KMS-11 (cell line): ENCODE results near the gene DTNB.
A peak's percentile ranks its signal among the peaks of the same experiment; 100 is the strongest.

Experiments used
- H2AFZ ChIP-seq: fragments of 200-600 bp; sonication (generic); 2 replicates; pipeline ENCODE4 v1.6.1; 2016; ENCODE audit warnings: antibody characterized with exemption, mixed run types, low read depth
- H3K27ac ChIP-seq: fragments of 200-600 bp; sonication (generic); 2 replicates; pipeline ENCODE4 v1.6.1; 2016; ENCODE audit warnings: mild to moderate bottlenecking, mixed run types
- H3K27me3 ChIP-seq: fragments of 200-600 bp; sonication (generic); 2 replicates; pipeline ENCODE4 v1.6.1; 2017; ENCODE audit warnings: mild to moderate bottlenecking, low read depth, mixed run types, moderate library complexity; ENCODE audit not compliant: insufficient read depth
- H3K36me3 ChIP-seq: fragments of 200-600 bp; sonication (generic); 2 replicates; pipeline ENCODE4 v1.6.1; 2017; ENCODE audit warnings: mild to moderate bottlenecking, mixed run types; ENCODE audit not compliant: insufficient read depth
- H3K4me1 ChIP-seq: fragments of 200-600 bp; sonication (generic); 2 replicates; pipeline ENCODE4 v1.6.1; 2016; ENCODE audit warnings: mild to moderate bottlenecking, low read depth, mixed run types; ENCODE audit not compliant: poor library complexity, severe bottlenecking
- H3K4me2 ChIP-seq: fragments of 200-600 bp; sonication (generic); 2 replicates; pipeline ENCODE4 v1.7.0; 2016; ENCODE audit warnings: mild to moderate bottlenecking, mixed run types
- H3K4me3 ChIP-seq: fragments of 200-600 bp; sonication (generic); IDR thresholded peaks from 2 replicates; pipeline ENCODE4 v1.6.1; 2017; ENCODE audit warnings: low read depth, low read length, mixed read lengths; ENCODE audit not compliant: insufficient read depth
- H3K79me2 ChIP-seq: fragments of 200-600 bp; sonication (generic); 2 replicates; pipeline ENCODE4 v1.6.1; 2016; ENCODE audit warnings: low read depth, mixed run types; ENCODE audit not compliant: insufficient read depth
- H3K9ac ChIP-seq: fragments of 200-600 bp; sonication (generic); 2 replicates; pipeline ENCODE4 v1.6.1; 2016; ENCODE audit warnings: mild to moderate bottlenecking, mixed run types
- H4K20me1 ChIP-seq: fragments of 200-600 bp; sonication (generic); 2 replicates; pipeline ENCODE4 v1.6.1; 2016; ENCODE audit warnings: mild to moderate bottlenecking, mixed run types; ENCODE audit not compliant: insufficient read depth
- TF ChIP-seq, protein P1 (sequence below): fragments of 200-600 bp; sonication (generic); conservative IDR thresholded peaks from 2 replicates; pipeline ENCODE4 v1.6.1; 2017; ENCODE audit warnings: low read depth, mild to moderate bottlenecking, antibody characterized with exemption, low read length, moderate library complexity, mixed read lengths

DTNB gene

DNA sequence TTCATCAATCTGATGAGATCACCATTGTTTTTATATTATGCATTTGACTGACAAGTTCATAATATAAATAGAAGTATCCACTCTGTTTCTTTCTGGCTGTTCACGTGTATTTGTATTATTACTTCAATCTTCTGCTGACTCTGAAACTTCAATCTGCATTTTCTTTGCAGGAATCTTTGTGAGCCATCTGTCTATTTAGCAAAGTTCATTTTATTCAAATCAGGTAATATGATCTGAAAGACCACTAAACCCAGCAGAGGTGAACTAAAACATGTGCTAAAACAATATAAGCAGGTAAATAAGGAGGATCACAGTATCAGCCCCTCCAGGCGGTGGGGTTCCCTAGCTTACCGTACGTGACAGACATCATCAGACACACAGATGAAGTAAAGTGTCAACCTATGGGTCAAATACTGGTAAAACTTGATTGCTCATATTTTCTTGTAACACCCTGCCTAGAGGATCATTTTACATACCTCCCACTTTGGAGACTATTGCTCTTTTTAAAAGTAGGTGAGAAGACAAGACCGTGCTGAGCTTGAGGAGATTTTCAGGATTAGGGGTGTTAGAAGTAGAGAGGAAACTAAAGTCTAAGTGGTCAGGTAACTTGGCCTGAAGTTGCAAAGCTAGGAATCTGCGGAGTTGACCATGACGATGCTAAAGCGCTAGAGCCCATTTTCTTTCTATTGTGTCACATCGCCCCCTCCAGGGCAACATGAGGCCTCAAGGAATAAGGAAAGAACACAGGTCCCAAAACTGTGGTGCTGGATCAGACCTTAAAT, 9.0 kb downstream of the DTNB start:
- Histone ChIP-seq H3K27me3 (no peaks in the 10 kb centered on the region), H3K9ac (no peak overlapping the region), H3K27ac (no peak overlapping the region), H3K4me3 (no peak overlapping the region), H3K4me1 (no peaks in the 10 kb centered on the region), H3K36me3 (no peaks in the 10 kb centered on the region), H3K79me2 (no peaks in the 10 kb centered on the region; the same call in 1 of the 2 replicates), H3K4me2 (no peak overlapping the region; the same call in 1 of the 2 replicates), H4K20me1 (no peaks in the 10 kb centered on the region), H2AFZ (no peak overlapping the region)
- TF ChIP-seq, protein P1, sequence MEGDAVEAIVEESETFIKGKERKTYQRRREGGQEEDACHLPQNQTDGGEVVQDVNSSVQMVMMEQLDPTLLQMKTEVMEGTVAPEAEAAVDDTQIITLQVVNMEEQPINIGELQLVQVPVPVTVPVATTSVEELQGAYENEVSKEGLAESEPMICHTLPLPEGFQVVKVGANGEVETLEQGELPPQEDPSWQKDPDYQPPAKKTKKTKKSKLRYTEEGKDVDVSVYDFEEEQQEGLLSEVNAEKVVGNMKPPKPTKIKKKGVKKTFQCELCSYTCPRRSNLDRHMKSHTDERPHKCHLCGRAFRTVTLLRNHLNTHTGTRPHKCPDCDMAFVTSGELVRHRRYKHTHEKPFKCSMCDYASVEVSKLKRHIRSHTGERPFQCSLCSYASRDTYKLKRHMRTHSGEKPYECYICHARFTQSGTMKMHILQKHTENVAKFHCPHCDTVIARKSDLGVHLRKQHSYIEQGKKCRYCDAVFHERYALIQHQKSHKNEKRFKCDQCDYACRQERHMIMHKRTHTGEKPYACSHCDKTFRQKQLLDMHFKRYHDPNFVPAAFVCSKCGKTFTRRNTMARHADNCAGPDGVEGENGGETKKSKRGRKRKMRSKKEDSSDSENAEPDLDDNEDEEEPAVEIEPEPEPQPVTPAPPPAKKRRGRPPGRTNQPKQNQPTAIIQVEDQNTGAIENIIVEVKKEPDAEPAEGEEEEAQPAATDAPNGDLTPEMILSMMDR = peak; percentile 50

DNA sequence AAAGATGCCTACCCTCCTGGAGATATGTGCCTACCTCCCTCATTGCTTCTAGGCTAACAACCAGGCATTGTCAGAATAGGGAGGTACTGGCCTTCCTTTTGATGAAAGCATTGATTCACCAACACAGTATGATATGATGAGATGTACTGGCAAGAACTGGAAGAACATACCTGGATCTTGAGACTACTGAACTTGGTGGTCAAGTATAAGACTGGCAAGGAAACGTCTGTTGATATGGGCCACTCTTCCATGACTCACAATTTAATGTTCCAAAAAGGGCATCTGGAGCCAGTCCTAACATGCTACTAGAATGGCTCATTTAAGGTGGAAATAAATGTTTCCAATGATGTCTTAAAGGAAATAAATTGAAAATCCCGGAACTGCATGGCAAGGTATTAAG, 18.1 kb downstream of the DTNB start:
- no peaks in the 10 kb centered on the region for H3K27me3 ChIP-seq
- no peaks in the 10 kb centered on the region for H4K20me1 ChIP-seq
- no peak overlapping the region for H3K4me2 ChIP-seq
- H3K27ac ChIP-seq = no peak overlapping the region
- no peaks in the 10 kb centered on the region for H3K36me3 ChIP-seq
- no peaks in the 10 kb centered on the region for H3K79me2 ChIP-seq
- TF ChIP-seq, protein P1 = no peak
- peaks cover 7% of the 10 kb centered on the region for H3K4me1 ChIP-seq
- H2AFZ ChIP-seq = no peak overlapping the region
- H3K9ac ChIP-seq = no peak overlapping the region
- H3K4me3 ChIP-seq = no peak overlapping the region

DNA sequence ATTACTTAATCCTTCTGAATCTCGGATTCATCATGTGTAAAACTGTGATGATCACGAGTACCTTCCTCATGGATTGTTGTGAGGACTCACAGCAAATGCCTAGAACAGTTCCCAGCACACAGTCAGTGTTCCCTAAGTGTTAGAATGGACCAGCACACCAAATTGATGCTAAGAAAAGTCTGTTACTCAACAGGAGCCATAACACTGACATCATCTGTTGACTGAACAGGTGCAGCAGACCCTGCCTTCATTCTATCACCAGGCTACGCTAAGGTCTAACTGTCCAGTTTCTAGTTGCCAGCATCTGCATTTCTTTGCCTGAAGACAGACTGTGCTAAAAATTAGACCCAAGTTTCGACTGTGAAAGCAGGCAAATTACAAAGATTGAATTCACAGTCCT, 18.6 kb downstream of the DTNB start:
- Histone ChIP-seq H3K27ac (no peak overlapping the region), H3K27me3 (no peaks in the 10 kb centered on the region), H2AFZ (no peak overlapping the region), H3K4me2 (no peak overlapping the region), H4K20me1 (no peaks in the 10 kb centered on the region), H3K4me1 (peaks cover 7% of the 10 kb centered on the region), H3K9ac (no peak overlapping the region), H3K4me3 (no peak overlapping the region), H3K36me3 (no peaks in the 10 kb centered on the region), H3K79me2 (no peaks in the 10 kb centered on the region)
- TF ChIP-seq, protein P1 = no peak

DNA sequence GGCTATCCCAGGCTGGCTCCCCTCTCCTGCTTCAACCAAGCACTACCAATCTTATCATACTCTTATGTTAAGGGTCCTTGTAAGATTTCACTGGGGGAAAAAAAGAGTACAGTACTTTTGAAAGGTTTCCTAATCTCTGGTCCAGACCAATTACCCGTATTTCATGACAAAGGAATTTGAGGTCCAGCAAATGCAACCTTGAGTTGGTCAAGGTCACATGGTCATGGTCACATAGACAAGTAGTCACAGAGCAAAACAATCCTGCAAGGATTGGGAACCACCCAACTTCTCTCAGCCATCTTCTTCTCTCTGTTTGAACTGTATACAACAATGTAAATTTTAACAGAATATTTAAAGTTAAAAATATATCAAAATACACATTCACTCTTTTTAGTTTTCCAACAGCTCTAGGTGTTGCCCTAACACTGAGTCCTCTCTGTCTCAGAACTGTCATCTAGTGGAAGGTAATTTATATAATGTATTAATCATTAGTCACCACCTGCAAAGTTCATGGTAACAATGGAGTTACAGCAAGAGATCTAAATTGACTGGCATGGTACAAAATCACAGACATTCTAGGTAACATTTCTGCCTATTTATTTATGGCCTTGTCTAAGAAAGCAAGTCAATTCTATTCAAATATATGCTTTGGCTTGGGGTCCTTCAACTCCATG, 21.5 kb downstream of the DTNB start:
- H2AFZ ChIP-seq = no peak overlapping the region
- no peak overlapping the region for H3K4me2 ChIP-seq
- H3K27ac ChIP-seq = no peak overlapping the region
- no peak overlapping the region for H3K9ac ChIP-seq
- H3K36me3 ChIP-seq = no peaks in the 10 kb centered on the region
- H4K20me1 ChIP-seq = no peaks in the 10 kb centered on the region
- no peaks in the 10 kb centered on the region for H3K27me3 ChIP-seq
- no peaks in the 10 kb centered on the region for H3K79me2 ChIP-seq
- no peak overlapping the region for H3K4me3 ChIP-seq
- H3K4me1 ChIP-seq = peaks cover 2% of the 10 kb centered on the region
- TF ChIP-seq, protein P1 = no peak
